Adipose tissue (tissue), 3 donors: ENCODE measurements around the gene ART1. TPM values are rescaled to one million over a fixed set of nuclear protein-coding genes. Genes with fewer than 3 reads are reported as not detected.

Experiments used
- H3K27ac ChIP-seq: one replicate; pipeline ENCODE4 v1.5.1; 2013; ENCODE audit warnings: low read depth, low read length
- WGBS, 3 donors: extraction: QIAGEN DNeasy Blood & Tissue Kit; methylation state at CpG; one replicate each; pipeline ENCODE4 v1.1.7; 2013; 5-methylcytosine and 5-hydroxymethylcytosine counted together
- polyA plus RNA-seq, 3 donors: library from polyadenylated mRNA; stranded (reverse); fragments of 200-250 nt; gene quantifications; one replicate each; pipeline ENCODE4 v1.2.3, GENCODE V29; 2013
- donor health status: healthy with polysubstance abuse.
- donor health status: Bipolar disorder and iron deficiency.
- donor health status: healthy.

The ART1 gene
- polyA plus RNA-seq, 3 donors: not detected

DNA sequence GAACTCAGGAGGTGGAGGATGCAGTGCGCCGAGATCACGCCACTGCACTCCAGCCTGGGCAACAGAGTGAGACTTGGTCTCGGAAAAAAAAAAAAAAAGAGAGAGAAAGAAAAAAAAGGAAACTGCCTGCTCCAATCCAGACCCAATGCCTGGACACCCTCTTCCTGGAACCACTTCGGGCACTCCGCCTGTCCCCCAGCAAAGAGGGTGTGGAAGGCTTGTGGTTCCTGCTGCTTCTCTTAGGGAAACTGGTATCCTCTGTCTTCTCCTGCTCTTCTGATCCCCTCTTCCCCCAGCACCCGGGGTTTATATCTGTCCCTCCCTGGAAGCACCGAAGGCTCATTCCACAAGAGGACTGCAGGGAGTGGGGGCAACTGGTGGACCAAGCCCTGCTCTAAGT is 13.3 kb downstream of the ART1 start:
- no peak overlapping the region for H3K27ac ChIP-seq
- WGBS, 3 donors: 89 to 97% (median 91%) methylated on average over 8 of the region's 8 CpGs

DNA sequence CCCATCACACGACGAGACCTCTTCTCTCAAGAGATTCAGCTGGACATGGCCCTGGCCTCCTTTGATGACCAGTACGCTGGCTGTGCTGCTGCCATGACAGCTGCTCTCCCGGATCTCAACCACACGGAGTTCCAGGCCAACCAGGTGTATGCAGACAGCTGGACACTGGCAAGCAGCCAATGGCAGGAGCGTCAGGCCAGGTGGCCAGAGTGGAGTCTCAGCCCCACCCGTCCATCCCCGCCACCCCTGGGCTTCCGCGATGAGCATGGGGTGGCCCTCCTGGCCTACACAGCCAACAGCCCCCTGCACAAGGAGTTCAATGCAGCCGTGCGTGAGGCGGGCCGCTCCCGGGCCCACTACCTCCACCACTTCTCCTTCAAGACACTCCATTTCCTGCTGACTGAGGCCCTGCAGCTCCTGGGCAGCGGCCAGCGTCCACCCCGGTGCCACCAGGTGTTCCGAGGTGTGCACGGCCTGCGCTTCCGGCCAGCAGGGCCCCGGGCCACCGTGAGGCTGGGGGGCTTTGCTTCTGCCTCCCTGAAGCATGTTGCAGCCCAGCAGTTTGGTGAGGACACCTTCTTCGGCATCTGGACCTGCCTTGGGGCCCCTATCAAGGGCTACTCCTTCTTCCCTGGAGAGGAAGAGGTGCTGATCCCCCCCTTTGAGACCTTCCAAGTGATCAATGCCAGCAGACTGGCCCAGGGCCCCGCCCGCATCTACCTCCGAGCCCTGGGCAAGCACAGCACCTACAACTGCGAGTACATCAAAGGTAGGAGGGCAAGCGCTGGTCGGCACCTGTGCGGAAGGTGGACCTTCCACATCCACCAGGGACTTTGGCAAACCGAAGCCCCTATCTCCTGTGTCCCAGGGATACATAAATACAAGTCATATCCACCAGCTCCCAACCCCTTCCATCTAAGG is 14.9 kb downstream of the ART1 start:
- 85 to 91% (median 90%) methylated on average over 33 of the region's 33 CpGs for WGBS, 3 donors
- no peak overlapping the region for H3K27ac ChIP-seq

DNA sequence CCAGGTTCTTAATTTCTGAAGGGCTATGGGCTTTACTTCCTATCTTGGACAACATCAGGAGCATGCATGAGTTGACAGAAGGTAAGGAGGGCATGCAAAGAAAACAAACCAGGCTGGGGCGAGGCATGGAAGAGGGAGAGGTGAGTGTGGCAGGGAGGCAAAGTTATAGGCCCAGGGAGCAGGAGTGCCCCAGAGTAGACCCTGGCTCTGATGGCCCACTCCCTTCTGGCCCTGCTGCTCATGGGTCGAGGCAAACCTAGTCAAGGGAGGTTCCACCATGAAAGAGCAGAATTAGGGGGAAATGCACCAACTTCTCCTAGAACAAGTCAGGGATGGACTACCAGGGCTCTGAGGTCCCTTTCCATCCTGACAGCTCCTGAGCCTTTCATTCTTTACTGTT is 16.0 kb downstream of the ART1 start:
- WGBS, 3 donors: 75 to 92% (median 80%) methylated on average over 2 of the region's 2 CpGs
- no peak overlapping the region for H3K27ac ChIP-seq

DNA sequence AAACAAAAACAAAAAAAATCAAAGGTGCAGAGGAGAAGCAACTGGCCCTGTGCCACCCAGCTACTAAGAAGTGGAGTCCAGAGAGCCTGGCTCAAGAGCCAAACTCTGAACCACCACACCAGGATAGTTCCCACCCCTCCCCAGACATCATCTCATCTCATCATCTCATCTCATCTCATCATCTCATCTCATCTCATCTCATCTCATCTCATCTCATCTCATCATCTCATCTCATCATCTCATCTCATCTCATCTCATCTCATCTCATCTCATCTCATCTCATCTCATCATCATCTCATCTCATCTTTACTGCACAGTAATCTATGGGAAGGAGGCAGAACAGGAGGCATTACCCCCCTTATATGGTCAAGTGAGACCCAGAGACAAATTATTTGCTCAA is 17.9 kb downstream of the ART1 start:
- H3K27ac ChIP-seq: no peak overlapping the region

DNA sequence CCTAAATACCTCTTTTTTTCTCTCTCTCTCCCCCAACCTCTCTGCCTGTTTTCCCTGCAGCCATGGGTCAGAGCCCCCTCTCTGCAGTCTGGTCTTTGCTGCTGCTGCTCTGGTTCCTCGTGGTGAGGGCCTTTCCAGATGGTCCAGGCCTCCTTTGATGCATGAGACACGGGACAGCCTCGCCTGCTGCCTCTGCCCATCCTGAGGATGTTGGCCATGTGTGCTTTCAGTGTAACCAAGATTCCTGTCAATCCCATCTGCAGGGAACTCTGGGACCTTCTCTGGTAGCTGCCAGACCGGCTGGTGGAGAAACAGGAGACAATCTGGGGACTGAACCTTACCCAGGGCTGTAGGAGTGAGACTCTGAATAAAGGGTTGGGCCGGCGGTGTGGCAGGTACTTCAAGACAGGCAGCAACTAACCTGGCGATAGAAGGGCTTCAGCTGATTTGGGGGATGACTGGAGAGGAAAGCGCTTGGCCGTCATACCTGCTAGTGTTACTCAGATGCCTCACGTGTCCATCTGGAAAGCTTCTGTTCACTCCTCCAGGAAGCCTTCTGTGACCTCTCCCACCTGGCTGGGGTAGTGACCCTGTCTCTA is 19.2 kb downstream of the ART1 start:
- no peak overlapping the region for H3K27ac ChIP-seq
- 87 to 89% (median 89%) methylated on average over 9 to 10 of the region's 10 CpGs for whole genome bisulfite sequencing, 3 donors

DNA sequence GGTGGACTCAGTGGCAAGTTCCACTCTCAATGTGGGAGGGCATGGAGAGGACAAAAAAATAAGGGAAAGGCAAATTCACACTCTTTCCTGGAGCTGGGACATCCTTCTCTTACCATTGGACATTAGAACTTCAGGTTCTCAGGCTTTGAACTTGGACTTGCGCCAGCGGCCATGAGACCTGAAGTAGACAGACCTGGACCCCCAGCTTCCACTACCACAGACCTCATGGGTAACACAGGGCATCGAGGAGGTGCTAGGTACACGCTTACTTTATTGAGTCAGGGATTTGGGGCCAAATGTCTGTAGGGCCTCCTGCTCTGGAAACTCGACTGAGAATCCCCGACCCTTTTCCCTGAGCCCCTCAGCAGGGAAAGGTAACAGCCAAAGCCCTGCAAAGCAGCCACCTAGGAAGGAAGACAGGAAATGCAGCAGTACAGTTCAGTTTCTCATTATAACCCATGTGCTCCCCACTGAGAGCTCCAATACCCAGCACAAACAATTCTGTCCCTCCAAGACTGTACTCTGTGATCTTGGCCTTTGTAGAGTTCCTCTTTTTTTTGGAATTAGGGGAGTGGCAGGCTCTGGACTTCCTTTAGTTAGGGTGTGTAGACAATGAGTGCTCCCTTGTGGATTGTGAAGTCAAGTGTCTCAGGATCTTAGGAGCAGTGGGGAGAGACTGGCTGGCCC is 20.6 kb downstream of the ART1 start:
- WGBS, 3 donors: 79 to 95% (median 94%) methylated on average over 6 of the region's 6 CpGs
- H3K27ac ChIP-seq: no peak overlapping the region

DNA sequence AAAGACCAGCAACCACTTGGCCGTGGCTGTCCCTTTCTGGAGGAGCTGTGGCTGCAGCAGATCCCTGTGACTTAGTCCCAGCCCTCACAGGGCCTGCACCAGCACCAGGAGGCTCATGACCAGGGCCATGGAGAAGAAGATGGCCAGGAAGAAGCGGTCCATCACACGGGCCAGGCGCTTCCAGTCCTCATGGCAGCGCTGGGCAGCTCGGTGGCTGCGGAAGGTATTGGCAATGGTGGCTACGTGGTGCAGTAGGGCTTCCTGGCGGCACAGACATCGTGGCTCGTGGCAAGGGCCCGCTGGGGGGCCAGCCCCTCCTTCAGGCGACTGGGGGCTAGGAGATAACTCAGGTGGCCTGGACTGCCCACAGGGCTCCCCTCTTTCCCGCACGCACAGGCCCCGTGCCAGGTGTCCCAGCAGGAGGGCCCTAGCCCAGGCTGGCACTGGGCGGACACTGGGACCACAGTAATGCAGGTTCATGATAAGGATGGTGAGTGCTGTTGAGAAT is 21.1 kb downstream of the ART1 start:
- no peak overlapping the region for H3K27ac ChIP-seq
- 92 to 98% (median 92%) methylated on average over 16 to 17 of the region's 17 CpGs for WGBS, 3 donors

DNA sequence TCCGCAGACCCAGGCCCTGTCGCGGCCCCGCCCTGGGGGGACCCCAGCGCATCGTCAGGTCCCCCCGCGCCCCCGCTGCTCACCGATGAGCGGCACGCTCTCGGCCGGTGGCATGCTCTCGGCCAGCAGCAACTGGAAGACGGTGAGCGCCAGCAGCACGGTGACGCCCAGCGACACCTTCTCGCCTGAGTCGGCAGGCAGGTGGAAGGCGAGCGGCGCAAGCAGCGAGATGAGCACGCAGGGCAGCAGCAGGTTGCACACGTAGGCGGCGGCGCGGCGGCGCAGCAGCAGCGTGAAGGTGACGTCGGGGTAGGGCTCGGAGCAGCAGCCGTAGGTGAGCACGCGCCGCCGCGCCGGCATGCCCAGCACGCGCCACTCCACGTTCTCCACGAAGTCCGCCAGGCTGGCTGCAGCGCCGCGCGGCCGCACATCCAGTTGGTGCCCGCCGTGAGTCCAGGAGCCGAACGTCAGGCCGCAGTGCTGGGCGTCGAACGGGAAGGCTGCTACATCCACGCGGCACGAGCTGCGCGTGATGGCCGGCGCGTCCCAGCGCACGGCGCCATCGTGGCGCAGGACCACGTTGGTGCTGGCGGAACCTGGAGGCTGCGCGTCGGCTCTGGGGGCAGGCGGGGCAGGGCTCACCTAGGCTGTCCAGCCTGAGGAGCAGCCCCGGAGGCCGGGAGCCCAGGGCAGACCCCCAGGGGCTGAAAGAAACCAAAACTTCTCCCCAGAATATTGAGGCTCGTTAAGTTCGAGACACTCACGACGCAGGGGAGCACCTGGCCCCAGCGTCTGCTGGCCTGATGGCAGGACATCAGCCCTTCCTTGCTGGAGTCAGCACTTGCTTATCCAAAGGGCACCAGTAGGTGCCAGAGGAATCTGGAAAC is 22.5 kb downstream of the ART1 start:
- 97 to 98% (median 98%) methylated on average over 74 to 89 of the region's 89 CpGs for WGBS, 3 donors
- no peak overlapping the region for H3K27ac ChIP-seq

DNA sequence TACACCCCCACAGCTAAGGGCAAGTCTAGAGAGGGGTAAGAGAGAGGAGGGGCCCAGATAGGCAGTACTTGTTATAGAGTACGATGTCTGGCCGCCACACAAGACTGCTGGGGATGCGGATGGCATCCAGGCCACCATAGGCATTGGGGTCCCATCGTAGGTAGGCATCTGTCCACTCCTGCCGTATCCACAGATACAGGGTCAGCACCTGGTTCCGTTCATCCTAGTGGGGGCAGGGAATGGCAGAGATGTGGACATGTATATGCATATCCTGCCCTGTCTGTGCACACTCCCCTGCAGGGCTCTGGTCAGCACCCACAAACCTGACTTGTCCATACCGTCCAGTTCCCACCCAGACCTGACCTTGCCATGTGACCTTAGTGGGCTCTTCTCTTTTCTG is 24.2 kb downstream of the ART1 start:
- 95 to 99% (median 96%) methylated on average over 7 of the region's 7 CpGs for WGBS, 3 donors

DNA sequence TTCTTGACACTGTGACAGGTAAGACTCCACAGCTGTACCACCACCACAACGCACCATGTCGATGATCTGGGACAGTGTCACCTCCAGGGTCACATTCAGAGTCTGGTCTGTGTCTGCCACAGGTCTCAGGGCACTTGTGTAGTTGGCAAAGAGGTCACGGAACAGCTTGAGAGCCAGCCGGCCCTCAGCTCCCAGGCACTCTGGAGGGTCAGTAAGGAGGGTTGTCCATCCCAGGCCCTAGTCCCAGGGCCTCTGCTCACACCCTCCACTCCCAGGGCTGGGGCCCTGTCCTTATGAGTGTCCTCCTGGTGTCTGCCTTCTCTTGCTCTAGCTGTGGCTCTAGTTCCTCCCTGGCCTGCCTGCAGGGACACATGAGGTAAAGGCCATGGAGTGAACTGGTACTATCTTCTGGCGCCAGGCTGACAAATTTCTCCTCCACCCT is 24.8 kb downstream of the ART1 start:
- WGBS, 3 donors: 95 to 96% (median 96%) methylated on average over 5 of the region's 5 CpGs
- no peak overlapping the region for H3K27ac ChIP-seq

More for the DNA sequence above, 24.2 kb downstream of the ART1 start:
- H3K27ac ChIP-seq: no peak overlapping the region

DNA sequence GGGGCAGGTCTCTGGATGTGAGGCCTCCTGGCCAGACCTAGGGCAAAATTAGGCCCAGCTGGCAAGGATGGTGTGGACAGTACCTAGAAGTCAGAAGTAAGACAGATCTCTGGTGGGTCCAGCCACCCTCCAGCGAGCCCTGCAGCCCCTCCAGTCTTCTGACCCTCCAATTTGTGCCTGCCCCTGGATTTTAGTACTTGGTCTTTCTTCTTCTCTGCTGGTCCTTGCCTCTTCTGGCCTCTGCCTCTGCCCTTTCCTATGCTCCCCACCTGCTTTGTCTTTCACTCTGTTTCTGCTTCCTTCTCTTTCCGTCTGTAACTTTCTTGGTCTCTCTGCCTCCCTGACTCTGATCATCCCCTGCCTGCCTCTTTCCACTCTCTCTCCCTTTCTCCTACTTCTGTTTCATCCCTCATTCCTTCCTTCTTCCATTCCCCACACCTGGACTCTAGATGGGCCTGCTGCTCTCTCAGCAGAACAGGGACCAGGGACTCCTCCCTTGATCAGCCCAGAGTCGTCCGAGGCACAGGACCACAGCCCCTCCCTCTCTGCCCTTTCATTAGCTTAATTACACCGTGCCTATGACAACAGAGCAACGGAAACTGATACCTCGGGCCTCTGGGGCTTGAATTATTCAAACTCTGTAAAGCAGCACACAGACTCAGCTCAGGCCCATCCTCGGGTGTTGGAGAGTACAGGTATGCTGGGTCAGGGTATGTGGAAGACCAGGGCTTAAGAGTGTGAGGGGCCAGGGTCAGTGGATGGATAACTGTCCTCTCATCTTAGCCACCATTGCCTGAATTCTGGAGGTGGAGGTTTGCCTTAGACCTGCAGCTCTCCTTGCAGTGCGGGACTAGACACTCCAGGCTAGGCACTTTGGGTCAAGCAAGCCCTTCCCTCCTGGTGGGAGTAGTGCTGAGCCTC is 26.7 kb downstream of the ART1 start, which contains the start of gene CHRNA10:
Gene CHRNA10, minus strand, starts transcription at position 51 of the 921 bp plus-strand sequence. CDS start 72 bp downstream, outside the sequence.
- WGBS, 3 donors: 73 to 80% (median 80%) methylated on average over 9 of the region's 9 CpGs
- H3K27ac ChIP-seq: no peak within 1 kb of the TSS

DNA sequence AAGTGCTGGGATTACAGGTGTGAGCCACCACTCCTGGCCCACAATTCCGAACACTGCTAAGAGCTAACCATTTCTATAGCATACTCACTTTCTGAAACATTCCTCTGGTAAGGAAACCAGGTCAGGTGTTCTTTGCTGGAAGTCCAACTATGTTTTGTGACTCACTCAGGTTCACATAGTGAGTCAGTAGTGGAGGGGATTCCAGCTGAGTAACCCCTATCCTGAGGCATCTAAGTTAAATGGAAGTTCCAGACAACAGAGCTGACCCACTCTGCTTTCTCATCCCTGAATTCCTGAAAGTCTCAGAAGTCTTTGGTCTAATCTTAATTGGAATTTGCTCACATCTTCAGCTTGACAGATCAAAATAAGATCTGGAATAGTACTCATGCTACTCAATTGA is 29.3 kb downstream of the ART1 start:
- WGBS, 3 donors: 94 to 100% (median 98%) methylated on average over 1 of the region's 1 CpG
- no peak overlapping the region for H3K27ac ChIP-seq

DNA sequence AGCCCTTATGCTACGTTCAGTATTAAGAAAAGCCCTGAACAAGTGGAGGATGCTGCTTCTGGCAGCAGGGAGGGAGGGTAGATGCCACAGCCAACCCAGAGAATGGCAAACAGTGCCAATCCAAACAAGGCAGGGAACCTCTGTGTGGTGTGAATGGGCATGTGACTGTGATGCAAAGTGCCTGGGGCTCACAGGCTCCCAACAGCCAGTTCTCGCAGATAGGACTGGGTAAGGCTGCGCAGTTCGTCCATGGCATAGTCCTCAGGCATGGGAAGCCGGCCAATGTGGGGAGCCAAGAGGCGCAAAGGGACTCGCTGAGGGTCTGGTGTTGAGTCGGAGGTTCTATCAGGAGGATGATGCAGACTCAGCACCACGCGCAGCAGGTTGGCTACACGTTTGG is 31.0 kb downstream of the ART1 start:
- WGBS, 3 donors: 96 to 99% (median 96%) methylated on average over 11 of the region's 11 CpGs
- H3K27ac ChIP-seq: no peak overlapping the region

DNA sequence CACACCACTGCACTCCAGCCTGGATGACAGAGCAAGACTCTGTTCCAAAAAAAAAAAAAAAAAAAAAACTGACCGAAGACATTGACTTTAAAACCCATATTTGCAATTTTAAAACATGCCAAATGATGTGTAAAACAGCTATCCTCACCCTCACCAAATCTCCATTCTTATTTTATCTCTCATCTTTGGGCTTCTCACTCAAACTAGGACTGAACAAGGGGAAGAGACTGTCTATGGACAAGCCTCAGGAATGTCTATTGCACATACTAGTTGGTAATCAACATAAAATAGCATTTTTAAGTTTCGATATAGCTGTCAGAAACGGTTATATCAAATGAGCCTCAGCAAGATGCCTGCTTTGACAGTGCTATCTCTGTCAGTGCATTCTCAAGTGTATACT is 34.1 kb downstream of the ART1 start:
- 94 to 98% (median 95%) methylated on average over 3 of the region's 3 CpGs for WGBS, 3 donors
- no peak overlapping the region for H3K27ac ChIP-seq

DNA sequence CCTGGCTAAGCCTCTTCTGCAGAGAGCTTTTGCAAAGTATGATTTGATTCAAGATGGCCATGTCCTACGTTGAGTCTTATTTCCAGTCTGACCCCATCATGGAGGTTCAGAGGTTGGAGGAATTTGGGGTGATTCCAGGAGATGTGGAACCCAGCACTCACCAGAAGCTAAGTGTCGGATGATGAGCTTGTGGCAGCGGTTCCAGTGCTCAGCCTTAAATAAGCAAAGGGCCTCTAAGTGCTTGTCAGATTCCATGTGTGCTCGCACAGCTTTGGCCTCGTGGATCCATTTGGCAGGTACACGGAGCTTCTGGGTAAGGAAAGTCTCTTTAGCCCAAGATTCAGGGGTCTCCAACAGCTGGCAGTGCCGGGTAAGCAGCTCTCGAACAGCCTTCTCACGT is 38.1 kb downstream of the ART1 start:
- WGBS, 3 donors: 96% methylated on average over 9 of the region's 9 CpGs
- no peak overlapping the region for H3K27ac ChIP-seq

DNA sequence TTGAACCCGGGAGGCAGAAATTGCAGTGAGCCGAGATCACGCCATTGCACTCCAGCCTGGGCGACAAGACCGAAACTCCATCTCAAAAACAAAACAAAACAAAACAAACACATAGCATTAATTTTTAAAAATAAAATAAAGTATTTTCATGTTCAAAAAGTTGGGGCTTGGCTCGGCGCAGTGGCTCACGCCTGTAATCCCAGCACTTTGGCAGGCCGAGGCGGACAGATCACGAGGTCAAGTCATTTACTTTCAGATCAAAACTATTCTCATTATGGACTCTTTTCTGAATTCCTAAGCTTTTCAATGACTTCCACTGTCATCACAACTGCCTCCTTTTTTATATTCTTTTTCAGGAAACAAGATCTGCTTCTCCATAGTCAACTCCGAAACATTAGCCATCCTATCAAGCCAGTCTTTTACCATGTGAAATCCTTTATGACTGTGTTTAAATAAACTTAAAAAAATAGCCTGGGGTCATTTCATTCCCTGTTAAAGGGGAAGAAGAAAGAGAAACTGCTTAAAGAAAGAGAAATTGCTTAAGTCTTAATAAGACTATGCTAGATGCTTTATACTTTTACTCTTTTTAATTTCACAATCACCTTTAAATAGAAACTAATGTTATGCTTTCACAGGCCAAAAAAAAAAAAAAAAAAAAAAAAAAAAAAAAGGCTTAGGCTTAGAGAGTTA is 39.3 kb downstream of the ART1 start:
- H3K27ac ChIP-seq: no peak overlapping the region
- WGBS, 3 donors: 96 to 97% (median 96%) methylated on average over 12 of the region's 12 CpGs

DNA sequence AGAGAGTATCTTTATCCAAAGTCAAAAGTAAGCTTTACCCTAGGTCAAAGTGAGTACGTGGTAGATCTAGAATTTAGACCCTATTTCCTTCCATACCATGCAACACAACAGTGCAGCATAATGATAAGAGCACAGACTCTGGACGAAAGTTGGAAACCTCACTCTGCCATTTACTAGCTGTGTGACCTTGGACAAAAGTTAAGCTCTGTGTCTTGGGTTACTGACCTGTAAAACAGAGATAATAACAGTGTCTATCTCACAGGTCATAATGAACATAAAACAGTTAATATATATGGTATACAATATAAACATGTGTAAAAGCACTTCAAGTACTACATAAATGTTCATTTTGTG is 39.9 kb downstream of the ART1 start:
- WGBS, 3 donors: 47 to 92% (median 82%) methylated on average over 2 of the region's 2 CpGs

More for the DNA sequence above, 39.9 kb downstream of the ART1 start:
- no peak overlapping the region for H3K27ac ChIP-seq
